Sigmoid colon (tissue), 7 donors: ENCODE results near the gene IL19. TPM values are rescaled to one million over a fixed set of nuclear protein-coding genes. Genes with fewer than 3 reads are reported as not detected.

Experiments
- DNase-seq: peaks from one replicate; pipeline ENCODE4 v3.0.0-alpha.2; 2019
- H3K27ac ChIP-seq, 4 donors: fragments of 200-600 bp; sonication (generic); one replicate each; pipeline ENCODE4 v1.5.1; 2016 to 2019; ENCODE audit warnings: mild to moderate bottlenecking in 1 of 4
- H3K27me3 ChIP-seq, 3 donors: fragments of 200-600 bp; sonication (generic); one replicate each; pipeline ENCODE4 v1.5.1; 2019; ENCODE audit warnings: mild to moderate bottlenecking in 1 of 3
- H3K36me3 ChIP-seq, 4 donors: fragments of 200-600 bp; sonication (generic); one replicate each; pipeline ENCODE4 v1.5.1; 2016 to 2019
- H3K4me1 ChIP-seq, 4 donors: fragments of 200-600 bp; sonication (generic); one replicate each; pipeline ENCODE4 v1.5.1; 2017 to 2019
- H3K4me3 ChIP-seq, 4 donors: fragments of 200-600 bp; sonication (generic); one replicate each; pipeline ENCODE4 v1.5.1; 2017 to 2019; ENCODE audit warnings: mild to moderate bottlenecking in 2 of 4, moderate library complexity in 1 of 4
- H3K9me3 ChIP-seq, 4 donors: fragments of 200-600 bp in 3 of 4; sonication (generic) in 3 of 4; one replicate each; pipeline versions ENCODE4 v1.5.1 to v1.6.1; 2013 to 2019
- CTCF ChIP-seq, 4 experiments: fragments of 450-650 bp in 3 of 4; fragments of 200-600 bp in 1 of 4; IDR thresholded peaks; one replicate each; pipeline ENCODE4 v1.5.1; 2016 to 2019; ENCODE audit warnings: antibody characterized with exemption in 4 of 4, mild to moderate bottlenecking in 3 of 4, moderate library complexity in 2 of 4
- EP300 ChIP-seq, 4 donors: sonication (generic); formaldehyde crosslinking; IDR thresholded peaks; one replicate each; pipeline ENCODE4 v1.6.1; 2017; ENCODE audit warnings: antibody characterized with exemption in 4 of 4
- POLR2A ChIP-seq, 2 donors: fragments of 450-650 bp; IDR thresholded peaks; one replicate each; pipeline ENCODE4 v1.6.1; 2016; ENCODE audit warnings: antibody characterized with exemption in 2 of 2, mild to moderate bottlenecking in 2 of 2, moderate library complexity in 2 of 2
- POLR2AphosphoS5 ChIP-seq, 4 donors: sonication (generic); formaldehyde crosslinking; IDR thresholded peaks; one replicate each; pipeline ENCODE4 v1.6.1; 2017; ENCODE audit warnings: antibody characterized with exemption in 4 of 4
- WGBS, 2 donors: extraction: QIAGEN DNeasy Blood & Tissue Kit; methylation state at CpG; one replicate each; pipeline ENCODE4 v1.1.7; 2013; 5-methylcytosine and 5-hydroxymethylcytosine counted together
- intact Hi-C: fragments of 100-400 bp; cut with DNase I; formaldehyde crosslinking; loops from one replicate; pipeline ENCODE4 v1.15.1; 2023
- polyA plus RNA-seq, 3 donors: library from polyadenylated mRNA; stranded (reverse); fragments of 200-250 nt; gene quantifications; one replicate each; pipeline ENCODE4 v1.2.3, GENCODE V29; 2013
- total RNA-seq, 4 donors: library from RNA; depleted of rRNA; stranded (reverse); fragments of >200 nt; gene quantifications; one replicate each; pipeline ENCODE4 v1.1.0, GENCODE V29; 2016
- donor health status: healthy with polysubstance abuse.
- donor health status: Bipolar disorder and iron deficiency.
- donor health status: healthy.

IL19 gene
- total and polyA plus RNA-seq, 7 donors = 0.10 TPM; not detected in 6

GRCh38 chr1:206841609-206842323 lies 71.2 kb downstream of the IL19 start:
- H3K27me3 ChIP-seq = peaks cover 0 to 9% (median 0%) of the 10 kb centered on the region in 3 donors
- no peak overlapping the region for H3K27ac ChIP-seq
- 91 to 94% methylated on average over 7 of the region's 7 CpGs for WGBS, 2 donors
- no peaks in the 10 kb centered on the region for H3K9me3 ChIP-seq
- intact Hi-C loops = no loop called here
- DNase-seq = no peak
- H3K36me3 ChIP-seq = no peaks in the 10 kb centered on the region
- no peak for TF ChIP-seq CTCF (IDR thresholded peaks at IDR 0.05)
- no peak overlapping the region for H3K4me3 ChIP-seq
- H3K4me1 ChIP-seq = no peaks in the 10 kb centered on the region

DNA sequence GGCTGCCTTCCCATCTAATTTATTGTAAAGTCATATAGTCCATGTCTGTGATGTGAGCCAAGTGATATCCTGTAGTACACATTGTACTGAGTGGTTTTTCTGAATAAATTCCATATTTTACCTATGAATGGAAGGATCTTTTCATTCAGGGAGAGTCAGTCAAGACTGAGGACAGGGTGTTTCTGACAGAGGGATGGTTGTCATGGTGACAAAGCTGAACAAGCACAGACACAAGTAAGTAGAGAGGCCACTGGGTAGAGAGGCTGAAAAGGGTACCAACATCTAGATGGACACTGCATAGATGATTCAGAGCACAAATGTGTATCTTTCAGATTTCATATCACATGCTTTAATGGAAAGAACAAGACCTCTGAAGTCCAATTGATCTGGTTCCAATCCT lies 72.3 kb downstream of the IL19 start:
- no peak overlapping the region for H3K4me3 ChIP-seq
- no peak for TF ChIP-seq EP300 (IDR thresholded peaks at IDR 0.05)
- no peak for TF ChIP-seq POLR2AphosphoS5 (IDR thresholded peaks at IDR 0.05)
- TF ChIP-seq POLR2A (IDR thresholded peaks at IDR 0.05) = no peak
- no peak for TF ChIP-seq CTCF (IDR thresholded peaks at IDR 0.05)
- no peaks in the 10 kb centered on the region for H3K27me3 ChIP-seq
- no peak overlapping the region for H3K27ac ChIP-seq
- no peaks in the 10 kb centered on the region for H3K9me3 ChIP-seq
- no peaks in the 10 kb centered on the region for H3K4me1 ChIP-seq
- no peak for DNase-seq
- intact Hi-C loops = no loop called here
- no peaks in the 10 kb centered on the region for H3K36me3 ChIP-seq

DNA sequence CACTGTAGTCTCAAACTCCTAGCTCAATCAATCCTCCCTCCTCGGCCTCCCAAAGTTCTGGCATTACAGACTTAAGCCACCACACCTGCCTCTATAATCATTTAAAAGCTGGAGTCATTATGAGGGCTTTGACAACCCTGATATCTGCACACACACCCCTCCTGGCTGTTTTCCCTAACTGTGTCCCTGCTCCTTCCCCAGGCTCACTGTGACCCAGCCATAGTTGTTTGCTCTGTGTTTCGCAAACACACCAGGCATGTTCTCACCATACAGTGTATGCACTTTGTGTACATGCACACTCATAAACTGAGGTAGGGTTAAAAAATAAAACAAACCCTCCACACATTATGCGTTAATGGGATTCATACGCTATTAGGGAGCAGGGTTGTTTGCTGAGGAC lies 73.1 kb downstream of the IL19 start:
- WGBS, 2 donors = 87 to 93% methylated on average over 4 of the region's 4 CpGs
- intact Hi-C loops = no loop called here

GRCh38 chr1:206846487-206846886 lies 75.9 kb downstream of the IL19 start:
- TF ChIP-seq CTCF (IDR thresholded peaks at IDR 0.05) (no peak), EP300 (IDR thresholded peaks at IDR 0.05) (no peak), POLR2A (IDR thresholded peaks at IDR 0.05) (no peak), POLR2AphosphoS5 (IDR thresholded peaks at IDR 0.05) (no peak)
- H3K27ac ChIP-seq = no peak overlapping the region
- H3K27me3 ChIP-seq = no peaks in the 10 kb centered on the region

More for the DNA sequence above, 73.1 kb downstream of the IL19 start:
- Histone ChIP-seq H3K9me3 (no peaks in the 10 kb centered on the region), H3K27ac (no peak overlapping the region), H3K27me3 (no peaks in the 10 kb centered on the region), H3K4me3 (no peak overlapping the region), H3K4me1 (no peaks in the 10 kb centered on the region), H3K36me3 (no peaks in the 10 kb centered on the region)
- TF ChIP-seq CTCF (IDR thresholded peaks at IDR 0.05) (no peak), POLR2A (IDR thresholded peaks at IDR 0.05) (no peak), POLR2AphosphoS5 (IDR thresholded peaks at IDR 0.05) (no peak), EP300 (IDR thresholded peaks at IDR 0.05) (no peak)
- no peak for DNase-seq

DNA sequence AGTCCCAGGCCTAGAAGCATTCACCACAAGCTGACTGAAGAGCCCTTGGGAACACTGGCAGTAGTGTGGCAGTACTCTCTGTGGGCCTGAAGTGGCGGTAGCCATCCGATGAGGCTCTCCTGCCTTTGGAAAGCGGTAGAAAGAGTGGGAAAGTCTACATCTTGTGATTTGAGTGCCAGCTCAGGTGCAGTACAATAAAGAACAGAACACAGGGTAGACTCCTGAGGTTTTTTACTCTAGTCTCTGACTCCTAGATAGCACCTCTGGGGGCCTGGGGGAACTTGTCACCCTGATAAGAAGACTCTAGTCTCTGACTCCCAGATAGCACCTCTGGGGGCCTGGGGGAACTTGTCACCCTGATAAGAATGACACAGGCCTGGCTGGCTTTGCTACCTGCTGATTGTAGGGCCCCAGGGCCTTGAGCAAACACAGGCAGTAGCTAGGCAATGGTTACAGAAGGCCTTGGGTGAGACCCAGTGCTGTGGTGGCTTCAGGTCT lies 76.8 kb downstream of the IL19 start:
- no peak overlapping the region for H3K4me3 ChIP-seq
- WGBS, 2 donors = 95 to 97% methylated on average over 3 of the region's 3 CpGs
- no peaks in the 10 kb centered on the region for H3K9me3 ChIP-seq
- no peak for TF ChIP-seq POLR2AphosphoS5 (IDR thresholded peaks at IDR 0.05)
- TF ChIP-seq CTCF (IDR thresholded peaks at IDR 0.05) = no peak
- no peak for TF ChIP-seq POLR2A (IDR thresholded peaks at IDR 0.05)
- no peak for TF ChIP-seq EP300 (IDR thresholded peaks at IDR 0.05)
- H3K36me3 ChIP-seq = no peaks in the 10 kb centered on the region
- no peaks in the 10 kb centered on the region for H3K27me3 ChIP-seq
- intact Hi-C loops = no loop called here
- H3K27ac ChIP-seq = no peak overlapping the region
- H3K4me1 ChIP-seq = no peaks in the 10 kb centered on the region
- DNase-seq = no peak

More at GRCh38 chr1:206846487-206846886, 75.9 kb downstream of the IL19 start:
- intact Hi-C loops = no loop called here
- H3K36me3 ChIP-seq = no peaks in the 10 kb centered on the region
- DNase-seq = no peak
- H3K4me1 ChIP-seq = no peaks in the 10 kb centered on the region
- no peaks in the 10 kb centered on the region for H3K9me3 ChIP-seq
- H3K4me3 ChIP-seq = no peak overlapping the region
